ENCODE measurements around the gene ITPR1.

Gene ITPR1

DNA sequence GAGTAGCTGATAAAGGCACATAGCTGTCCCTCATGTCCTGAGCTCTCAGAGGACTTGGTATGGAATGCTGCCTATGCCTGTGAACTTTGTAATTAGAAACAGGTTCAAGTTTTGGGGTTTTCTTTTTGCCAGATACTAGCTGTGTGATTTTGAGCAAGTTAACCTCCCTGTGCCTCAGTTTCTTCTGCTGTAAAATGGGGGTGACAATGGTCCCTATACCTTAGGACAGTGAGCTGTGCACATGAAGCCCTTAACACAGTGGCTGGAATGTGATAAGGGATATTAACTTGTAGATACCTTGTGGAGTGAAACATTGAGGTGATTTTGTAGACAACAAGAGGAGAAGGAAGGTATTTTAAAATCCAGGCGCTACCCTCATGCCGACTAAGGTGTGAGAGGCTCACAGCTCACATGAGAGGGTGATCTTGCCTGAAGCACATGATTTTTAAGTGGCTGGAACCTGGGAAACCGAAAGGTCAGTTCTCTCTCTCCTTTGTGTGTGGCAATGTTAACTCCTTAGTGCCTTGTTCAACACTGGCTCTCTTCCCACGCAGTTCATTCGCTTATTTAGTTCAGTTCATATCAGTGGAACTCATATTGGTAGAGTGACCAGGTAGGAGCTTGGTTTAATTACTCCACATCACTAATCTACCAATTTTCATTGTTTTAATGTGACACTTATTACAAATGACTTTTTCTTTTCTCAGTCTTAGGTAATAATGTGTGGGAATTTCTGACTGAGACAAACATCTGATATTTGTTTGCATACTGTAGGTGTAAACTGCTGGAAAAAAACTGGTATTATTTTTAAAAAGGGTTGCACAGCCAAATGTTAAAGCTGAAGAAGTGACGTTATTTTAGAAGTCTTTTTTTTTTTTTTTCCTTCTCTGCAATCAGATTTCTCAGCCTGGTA is 236.2 kb downstream of the ITPR1 start:
- FAIRE-seq = no peak

DNA sequence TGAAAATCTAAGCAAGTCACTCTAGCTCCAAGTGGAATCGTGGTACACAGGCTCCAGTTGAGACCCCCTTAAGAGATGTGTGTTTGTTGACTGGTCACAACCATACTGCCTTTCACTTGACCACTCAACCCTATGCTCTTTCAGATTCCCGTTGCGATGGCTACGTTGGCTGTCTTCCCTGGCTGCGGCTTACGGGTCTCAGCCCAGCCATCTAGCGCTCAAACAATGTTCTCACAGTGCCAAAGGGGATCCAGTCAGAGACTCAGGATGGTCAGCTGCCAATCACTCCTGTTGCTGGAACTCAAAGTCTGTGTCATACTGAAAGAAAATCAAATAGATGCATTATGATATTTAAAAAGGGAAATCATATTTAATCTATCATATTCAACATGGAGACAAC is 237.6 kb downstream of the ITPR1 start:
- FAIRE-seq = no peak

DNA sequence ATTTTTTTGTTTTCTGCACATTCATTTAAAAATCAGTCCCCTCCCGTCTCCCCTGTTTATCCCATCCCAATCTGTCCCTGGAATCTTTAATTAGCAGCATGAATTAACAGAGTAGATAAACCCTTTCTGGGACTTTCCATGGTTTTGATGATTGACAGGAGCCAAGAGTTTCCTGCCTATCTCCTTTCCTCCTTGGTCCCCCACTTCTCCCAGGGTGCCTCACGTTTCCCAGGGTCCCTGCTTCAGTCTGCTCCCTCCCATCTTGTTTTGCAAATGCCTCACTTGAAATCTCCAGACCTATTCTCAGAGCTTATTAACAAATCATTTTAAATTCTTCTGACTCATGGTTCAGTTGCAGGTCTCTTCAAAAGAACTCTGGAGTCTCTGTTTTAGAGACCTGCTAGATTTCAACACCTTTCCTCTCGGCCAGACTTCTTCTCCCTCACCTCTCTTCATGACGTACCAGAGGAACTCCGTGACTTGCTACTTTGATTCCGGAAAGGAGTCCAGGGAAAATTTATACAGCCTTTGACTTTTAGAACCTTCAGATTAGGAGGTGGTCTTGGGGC is 238.5 kb downstream of the ITPR1 start:
- no peak for FAIRE-seq

DNA sequence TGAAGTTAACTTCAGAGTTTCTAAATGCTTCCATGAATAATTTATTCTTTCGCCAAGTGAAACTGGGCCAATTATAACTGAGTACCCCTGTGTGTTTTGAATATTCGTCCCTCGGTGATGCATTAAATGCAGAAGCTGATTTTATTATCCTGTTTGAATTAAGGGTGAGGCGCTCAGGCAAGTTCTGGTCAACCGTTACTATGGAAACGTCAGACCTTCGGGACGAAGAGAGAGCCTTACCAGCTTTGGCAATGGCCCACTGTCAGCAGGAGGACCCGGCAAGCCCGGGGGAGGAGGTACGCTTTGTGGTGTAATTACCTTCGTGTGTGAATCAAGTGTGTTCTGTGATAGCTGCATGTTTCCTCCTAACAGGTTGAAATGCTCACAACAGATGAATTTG is 239.8 kb downstream of the ITPR1 start:
- no peak for FAIRE-seq

DNA sequence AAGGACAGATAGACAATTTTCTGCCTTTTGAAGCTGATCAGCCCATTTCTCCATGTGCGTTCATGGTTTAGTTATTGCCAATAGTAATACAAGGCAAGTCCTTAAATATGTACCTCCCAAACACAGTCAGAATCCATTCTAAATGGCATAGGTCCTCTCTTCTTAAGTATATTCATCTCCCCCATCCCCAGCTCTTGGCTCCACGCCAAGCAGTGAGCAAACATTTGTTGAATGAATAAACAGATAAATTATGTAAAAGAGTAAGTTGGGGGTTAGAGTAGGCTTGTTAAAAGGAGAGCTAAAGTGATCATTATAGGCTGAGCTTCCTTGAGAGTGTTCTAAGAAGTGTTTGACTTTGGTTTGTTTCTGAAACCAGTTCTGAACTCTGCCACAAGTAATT is 241.3 kb downstream of the ITPR1 start:
- no peak for FAIRE-seq

DNA sequence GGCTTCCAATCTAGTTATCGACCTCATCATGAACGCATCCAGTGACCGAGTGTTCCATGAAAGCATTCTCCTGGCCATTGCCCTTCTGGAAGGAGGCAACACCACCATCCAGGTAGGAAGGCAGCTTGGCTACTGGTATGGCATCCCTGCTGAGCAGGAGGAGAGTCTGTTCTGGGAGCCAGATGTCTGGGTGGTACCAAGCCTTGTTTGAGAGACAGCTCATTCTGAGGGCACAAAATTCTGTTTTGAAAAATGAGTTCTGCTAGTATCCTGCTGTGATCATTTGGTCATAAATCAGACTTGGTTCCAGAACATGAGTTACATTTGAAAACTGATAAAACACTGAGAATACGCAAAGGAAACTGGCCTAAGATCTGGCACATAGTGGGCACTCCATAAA is 242.1 kb downstream of the ITPR1 start:
- no peak for FAIRE-seq

DNA sequence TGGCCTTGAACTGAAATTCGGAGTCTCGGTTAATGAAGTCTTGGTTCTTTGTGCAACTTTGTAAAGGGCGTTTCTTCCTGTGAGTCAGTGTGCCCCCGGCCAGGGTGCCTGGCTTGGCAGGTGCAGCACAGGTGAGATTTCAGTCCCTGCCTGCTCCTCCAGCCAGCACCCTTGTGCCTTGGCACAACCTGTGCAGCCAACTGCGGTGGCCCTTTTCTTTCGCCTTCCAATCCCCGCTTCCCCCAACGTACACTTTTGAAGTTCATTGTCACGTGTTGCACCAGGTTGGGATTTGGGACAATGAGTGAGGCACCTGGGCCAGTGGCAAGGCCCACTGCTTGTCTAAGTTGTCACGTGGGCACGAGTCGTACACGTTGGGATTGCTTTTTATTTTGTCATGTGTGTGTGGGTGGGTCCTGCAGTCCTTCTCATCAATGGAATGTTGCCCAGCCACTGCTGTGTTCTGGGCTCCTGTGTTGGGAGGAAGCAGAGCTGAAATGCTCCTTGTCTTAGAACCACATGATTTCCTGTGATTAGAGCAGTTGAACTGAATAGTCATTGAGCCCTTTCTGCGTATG is 243.2 kb downstream of the ITPR1 start:
- no peak for FAIRE-seq

DNA sequence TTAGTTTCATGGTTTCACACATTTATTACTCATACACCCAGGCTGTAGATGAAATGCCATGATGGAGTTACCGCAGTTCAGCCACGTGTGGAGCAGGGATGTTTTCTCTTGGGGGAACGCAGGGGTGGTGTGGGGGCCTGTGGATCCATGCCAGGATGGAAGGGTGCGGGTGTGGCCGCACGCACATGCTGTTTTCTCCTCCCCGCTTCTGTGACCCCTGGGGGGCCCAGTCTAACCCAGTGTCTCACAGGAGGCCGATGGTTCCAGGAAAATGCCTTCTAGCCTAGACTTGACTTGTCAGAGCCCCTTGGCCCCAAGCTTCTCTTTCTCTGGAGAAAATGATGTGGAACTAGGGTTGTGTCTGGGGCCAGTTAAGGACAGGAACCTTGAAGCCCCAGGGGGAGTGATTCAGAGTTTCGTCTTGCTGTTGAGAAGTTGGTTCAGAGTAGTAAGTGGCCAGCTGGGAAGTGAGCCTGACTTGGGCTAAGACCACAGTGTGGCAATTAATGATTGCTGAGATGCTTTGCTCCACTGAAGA is 245.7 kb downstream of the ITPR1 start:
- FAIRE-seq = no peak

DNA sequence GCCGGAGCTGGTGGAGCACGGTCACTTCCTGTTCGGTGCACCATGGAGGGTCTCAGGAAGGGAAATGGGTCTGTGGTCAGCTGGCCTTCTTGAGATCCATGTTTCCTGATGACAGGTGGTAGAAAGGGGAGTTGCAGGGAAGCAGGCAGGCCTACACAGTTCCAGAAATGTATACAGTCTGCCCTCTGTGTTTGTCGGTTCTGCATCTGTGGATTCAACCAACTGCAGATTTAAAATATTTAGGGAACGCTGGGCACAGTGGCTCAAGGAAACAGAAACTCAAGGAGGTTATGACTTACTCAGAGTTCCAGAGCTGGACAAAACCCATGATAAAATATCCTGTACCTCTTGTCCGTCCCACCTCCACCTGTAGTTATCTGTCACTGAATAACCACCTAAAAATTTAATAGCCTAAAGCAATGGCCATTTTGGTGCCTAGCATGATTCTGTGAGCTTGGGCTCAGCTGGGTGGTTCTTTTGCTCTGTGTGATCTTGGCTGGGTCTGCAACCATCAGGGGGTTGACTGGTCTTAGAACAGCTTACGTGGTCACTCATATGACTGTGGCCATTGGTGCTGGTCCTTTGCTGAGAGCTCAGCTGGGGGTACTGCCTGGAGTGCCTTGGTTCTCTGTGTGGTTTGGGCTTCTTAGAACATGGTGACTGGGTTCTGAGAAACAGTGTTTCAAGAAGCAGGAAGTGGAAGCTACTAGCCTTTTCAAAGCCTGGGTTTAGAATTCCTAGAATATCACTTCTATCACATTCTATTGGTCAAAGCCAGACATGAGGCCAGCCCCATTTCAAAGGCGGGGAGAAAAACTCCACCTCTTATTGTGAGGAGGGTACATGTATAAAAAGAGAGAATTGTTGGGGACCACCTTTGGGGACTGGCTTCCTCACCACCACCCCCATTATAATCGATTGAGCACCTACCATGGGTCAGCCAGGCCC is 246.4 kb downstream of the ITPR1 start:
- FAIRE-seq = no peak

DNA sequence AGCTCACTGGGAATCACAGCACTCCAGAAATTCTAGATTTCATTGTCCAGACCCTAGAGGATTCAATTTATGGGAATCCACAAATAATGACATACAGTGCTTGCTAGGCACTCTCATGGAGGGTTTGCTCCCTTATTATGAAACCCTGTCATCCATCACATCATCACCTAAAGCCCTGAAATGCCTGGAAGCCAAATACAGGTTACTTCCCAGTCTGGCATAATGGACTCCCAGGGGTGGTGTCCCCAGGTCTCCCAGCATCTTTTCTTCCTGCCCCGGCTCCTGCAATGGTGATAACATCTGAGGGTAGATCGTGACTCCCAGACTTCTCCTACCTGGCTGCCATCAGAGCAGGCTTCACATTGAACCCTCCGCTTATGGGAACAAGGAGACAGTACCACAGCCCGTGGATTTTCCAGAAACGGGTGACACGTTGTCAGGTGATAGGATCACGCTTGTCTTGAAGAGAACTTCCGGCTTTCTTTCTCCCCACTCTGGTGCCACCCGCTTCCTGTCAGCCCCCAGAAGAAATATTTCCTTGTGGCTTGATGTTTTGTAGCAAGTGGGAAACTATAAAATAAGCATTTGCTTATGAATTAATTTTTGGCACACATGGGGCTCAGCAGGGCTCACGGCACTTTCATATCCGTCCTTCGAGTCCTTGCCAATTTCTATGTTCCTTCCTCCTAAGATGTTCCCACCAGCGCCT is 247.4 kb downstream of the ITPR1 start:
- no peak for FAIRE-seq

DNA sequence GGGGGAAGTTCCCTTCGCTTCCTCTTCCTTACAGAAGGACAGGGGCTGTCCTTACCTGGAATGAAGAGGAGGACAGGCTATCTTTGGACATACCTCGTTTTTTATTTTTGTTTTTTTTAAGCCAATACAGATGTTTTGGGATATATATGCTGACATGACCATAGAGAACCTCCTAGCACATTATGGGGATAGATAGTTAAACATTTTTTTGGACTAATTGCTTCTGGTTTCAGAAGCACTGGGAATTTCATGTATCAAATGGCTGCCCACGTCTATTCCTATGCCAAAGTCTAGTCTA is 247.9 kb downstream of the ITPR1 start:
- no peak for FAIRE-seq

DNA sequence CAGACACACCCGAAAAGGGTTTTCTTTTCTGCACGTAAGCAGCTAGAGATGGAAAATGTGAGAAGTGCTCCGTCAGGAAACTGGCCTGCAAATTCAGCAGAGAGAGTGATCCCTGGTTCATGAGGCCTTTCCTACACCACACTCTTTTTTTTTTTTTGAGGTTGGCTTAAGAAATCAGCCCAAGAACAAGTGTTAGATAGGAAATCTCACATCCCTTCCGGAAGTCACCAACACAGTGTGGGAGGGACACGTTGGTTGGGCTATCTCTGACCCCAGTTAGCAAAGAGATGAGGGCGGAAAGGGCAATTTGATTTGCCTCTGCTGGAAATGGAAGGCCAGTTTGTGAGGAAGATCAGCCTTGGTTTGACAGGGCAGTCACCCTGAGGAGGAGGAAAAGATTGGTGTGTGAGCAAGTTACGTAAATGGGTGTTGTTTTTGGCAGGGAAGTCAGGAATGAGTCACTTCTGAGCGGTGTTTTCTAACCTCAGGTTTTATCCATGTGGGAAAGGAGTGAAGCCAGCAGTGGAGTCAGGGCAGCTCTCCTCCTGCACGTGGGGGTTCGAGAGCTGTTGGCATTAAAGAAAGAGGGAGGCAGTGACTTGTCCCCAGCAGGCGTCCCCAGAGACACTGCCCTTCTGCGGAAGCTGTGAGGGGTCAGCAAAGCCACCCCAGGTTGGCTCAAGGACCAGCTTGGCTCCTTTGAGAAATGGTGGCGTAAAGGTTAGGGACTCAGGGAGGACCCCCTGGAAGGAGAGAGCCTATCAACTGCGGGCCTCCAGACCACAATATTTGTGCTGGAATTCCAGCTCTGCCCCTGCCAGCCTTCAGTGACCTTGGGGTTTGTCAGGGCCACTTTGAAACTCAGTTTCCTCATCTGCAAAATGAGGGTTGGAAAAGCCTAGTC is 248.5 kb downstream of the ITPR1 start:
- FAIRE-seq = no peak

DNA sequence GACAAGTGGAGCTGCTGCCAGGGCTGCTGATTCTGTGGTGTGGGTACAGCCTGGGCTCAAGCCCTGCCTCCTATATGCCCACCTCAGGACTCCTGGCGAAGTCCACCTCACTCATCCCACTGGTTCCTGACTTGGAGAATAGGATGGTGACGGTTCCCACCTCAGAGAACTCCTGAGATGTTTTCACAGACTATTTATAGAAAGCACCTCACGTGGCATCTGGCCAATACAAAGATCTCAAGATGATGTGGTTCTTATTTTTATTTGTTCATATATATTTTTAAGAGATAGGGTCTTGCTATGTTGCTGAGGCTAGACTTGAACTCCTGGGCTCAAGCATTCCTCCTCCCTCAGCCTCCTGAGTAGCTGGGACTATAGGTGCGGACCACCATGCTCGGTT is 249.2 kb downstream of the ITPR1 start:
- FAIRE-seq = no peak

DNA sequence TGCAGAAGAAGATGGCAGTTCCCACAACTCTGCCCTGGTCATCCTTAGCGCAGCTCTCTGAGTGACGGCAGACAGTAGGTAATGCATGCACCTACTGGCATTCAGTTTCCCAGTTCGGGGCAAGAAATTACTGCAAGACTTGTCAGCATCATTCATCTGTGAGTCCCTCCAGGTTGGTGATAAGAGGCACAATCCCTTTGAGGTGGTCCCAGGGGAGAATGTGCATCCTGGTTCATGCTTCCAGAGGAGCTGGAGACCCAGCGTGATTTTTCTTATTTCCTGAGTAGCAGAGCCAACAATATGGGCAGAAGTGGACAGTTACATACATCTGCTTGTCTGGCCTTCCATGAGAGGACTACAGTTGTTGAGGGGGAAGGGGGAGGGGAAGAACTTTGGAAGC is 250.2 kb downstream of the ITPR1 start:
- no peak for FAIRE-seq

DNA sequence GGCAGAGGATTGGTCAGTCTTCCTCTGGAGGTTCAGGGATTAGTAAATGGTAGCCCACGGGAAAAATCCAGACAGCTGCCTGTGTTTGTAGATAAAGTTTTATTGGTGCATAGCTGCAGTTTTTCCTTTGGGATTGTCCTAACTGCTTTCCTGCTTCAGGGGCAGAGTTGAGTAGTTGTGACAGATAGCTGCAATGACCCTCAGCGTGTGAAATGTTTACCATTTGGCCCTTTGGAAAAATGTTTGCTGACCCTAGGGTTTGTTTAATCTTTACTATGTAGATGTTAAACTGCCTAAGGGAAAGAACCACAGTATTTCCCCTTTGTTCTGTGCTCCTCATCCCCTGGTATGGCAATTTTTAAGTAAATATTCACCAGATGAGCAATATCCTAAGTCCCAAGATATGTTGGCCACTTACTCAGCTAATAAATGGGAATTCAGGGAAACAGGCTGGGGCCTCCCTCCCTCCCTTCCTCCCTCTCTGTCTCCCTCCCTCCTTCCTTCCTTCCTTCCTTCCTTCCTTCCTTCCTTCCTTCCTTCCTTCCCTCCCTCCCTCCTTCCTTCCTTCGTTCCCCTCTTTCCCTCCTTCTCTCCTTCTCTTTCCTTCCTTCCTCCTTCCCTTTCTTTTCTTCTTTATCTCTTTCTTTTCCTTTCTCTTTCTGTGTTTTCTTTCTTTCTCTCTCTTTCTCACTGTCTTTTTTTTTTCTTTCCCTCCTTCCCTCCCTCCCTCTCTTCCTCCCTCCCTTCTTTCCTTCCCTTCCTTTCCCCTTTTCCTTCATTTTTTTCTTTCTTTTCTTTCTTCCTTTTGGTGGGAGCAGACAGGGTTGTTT is 251.5 kb downstream of the ITPR1 start:
- no peak for FAIRE-seq

DNA sequence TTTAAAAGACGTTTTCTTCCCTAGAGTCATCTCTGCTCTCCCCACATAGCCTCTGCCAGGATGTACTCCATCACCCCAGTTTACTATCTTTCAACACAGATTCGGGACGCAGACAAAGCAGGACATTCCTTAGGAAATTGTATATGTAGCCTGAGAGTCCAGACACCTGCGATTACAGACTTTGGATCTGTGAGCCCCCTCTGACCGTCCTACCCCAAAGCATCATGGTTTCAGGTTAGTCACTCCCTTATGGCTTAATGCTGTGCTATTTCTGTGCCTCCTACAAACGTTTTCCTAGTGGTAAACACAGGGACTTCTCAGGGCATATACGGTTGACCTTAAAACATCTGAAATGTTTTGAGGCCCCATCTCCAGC is 252.1 kb downstream of the ITPR1 start:
- no peak for FAIRE-seq

DNA sequence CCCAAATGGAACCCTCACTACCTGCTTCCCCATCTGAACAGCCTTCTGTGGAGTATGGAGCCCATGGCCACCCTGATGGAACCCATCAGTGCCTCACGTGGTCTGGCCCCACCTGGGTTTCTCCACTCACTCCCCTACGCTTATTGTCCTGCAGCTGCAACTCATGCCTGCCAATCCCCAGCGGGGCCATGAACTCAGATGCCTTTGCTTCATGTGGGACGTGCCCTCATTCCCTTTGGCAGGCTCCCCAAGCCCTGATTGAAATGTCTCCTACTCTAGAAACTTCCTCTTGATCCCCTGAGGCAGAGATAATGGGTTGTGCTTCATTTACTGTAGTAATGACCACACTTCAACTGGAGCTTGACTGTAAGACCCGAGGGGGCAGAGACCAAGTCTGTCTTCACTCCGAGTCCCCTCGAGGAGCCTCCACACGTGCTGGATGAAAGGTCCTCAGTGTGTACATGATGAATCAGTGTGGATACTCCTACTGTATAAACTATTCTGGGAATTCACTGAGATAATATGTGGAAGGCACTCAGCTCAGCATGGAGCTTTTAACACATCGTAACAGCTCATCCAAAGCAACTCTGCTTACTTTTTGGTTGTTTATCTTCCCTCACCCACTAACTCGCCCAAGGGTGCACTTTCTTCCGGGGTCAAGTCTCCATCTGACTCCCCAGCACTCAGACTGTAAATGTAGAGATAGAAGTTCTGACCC is 253.3 kb downstream of the ITPR1 start:
- no peak for FAIRE-seq

DNA sequence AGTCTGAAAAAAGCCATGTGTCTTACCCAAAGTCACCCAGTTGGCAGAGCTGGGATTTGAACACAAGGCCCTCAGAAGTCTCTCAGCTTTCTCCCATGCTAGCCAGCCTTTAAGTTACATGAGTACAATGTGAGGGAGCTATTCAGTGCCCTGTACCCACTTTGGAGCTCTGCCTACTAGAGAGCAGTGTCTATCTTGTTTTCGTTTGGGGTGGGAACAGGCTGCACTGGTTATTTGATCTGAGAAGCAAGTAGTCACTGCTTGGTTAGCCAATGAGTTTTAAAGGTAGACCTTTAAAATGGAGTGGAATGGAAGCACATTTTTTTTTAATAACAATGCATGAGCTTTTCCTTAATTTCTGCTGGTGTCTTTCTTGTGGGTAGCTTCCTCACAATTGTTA is 255.0 kb downstream of the ITPR1 start:
- no peak for FAIRE-seq

DNA sequence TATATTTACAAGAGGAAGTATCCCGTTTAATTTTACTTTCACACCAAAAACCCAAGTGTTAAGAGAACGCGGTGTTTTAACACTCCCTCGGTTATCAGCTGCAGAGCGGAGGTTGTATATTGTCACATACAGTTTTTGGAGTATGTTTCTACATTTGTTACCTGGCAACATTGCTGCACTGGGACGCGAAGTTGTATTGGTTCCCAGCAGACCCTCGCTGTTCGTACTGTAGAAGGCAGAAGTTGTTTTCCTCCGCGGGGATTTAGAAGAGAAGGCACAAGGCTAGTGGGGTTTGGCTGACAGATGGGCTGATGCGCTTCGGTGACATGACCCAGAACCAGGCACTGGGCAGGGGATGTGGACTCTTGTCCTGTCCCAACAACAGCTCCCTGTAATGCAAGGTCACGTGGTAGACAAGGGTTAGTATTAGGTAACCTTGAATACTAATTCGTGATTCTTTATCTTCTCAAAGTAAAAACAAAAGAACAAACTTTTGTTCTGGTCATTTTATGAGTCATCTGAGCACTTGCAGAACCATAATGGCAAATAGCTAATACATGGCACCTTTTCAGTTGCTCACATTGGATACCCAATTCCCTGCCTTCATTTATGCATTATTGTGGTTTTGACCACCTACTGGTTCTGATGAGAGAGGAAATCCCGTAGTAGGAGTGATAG is 255.7 kb downstream of the ITPR1 start:
- FAIRE-seq = no peak

All from endometrium (tissue), 2 donors.